Stimulated activated CD4-positive, alpha-beta T cell treated with anti-CD3 and anti-CD28 coated beads, Interleukin-4, amount 100 ng/mL, for 48 hours (primary cell): ENCODE results near the gene FGGY.
"Not testable (repeated sequence)": the region's sequence is repeated elsewhere in the genome, so short reads cannot be mapped to it uniquely, and the experiment has no call there.

Source experiments
- DNase-seq, 2 donors: peaks; one replicate each; pipeline ENCODE4 v3.0.0-alpha.2; 2020; ENCODE audit warnings: low read depth in 2 of 2

Gene FGGY

DNA sequence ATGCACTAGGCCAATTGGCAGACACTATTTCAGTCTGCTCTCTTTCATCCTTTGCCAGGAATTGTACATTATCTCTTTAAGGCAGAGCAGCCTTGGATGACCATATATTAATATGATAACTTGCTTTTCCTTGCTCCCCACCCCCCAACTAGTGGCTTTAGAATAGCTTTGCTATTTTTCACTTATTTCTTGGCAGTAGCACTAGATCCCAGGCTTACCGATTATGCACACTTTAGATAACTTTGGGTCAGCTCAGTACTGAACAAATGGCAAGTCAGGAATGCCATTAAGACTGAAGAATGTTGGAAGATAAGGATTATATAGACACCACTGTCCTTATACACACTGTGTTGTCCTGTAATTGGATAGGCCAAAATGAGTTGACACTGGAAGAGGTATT is 146.4 kb downstream of the FGGY start:
- DNase-seq: no peak

DNA sequence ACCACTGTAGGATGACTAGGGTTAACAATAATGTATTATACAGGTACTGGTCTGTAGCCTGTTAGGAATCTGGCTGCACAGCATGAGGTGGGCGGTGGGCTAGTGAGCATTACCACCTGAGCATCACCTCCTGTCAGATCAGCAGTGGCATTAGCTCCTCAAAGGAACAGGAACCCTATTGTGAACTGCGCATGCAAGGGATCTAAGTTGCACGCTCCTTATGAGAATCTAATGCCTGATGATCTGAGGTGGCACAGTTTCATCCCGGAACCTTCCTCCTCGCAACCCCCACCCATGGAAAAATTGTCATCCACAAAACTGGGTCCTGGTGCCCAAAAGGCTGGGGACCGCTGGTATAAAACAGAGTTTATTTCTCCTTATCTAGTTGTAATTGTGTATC is 147.6 kb downstream of the FGGY start:
- no peak for DNase-seq

DNA sequence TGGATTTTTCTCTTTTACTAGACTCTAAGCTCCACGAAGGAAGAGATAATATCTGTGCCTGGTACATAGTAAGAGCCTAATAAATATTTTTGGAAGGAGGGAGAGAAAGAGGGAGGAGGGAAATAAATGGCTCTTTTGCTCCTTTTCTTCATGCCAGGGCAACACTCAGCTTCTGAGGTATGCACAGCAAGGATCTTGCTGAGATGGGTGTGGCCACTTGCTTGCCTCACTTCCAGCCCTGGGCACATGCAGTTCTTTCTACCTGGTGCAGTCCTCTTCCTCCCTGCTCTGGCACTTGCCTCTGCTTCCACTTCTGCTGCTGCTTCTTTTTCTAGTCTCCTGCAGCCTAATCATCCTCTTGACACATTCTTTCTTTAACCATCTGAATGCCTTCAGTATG is 148.1 kb downstream of the FGGY start:
- no peak for DNase-seq

DNA sequence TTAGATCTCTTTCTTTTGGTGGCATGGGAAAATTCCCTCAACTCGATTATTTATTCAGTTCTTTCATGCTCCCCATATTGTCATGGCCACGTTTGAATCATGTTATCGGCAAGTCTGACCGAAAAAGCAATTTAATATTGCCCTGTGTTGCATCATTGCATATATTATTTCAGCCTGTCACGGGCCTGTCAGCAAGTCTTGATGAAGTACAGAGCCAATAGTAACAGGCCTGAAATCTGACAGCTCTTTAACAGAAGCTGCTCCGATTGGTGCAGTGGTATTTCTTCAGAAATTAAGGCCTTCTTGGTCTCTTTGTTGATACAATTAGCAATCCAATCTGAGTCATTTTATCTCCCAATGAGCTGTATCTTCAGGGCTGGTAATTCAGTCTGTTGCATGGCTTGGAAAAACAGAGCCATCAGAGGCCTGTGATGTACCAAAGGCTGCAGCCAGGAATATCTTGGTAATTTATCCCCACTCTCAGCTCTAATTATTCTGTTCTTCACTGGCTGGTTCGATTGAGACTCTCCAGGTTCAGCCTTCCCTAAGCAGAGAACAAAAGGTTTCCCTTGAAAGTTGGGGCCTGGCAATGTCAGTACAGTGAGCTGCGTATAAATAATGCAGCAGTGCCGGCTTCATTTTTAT is 149.5 kb downstream of the FGGY start:
- DNase-seq: no peak

DNA sequence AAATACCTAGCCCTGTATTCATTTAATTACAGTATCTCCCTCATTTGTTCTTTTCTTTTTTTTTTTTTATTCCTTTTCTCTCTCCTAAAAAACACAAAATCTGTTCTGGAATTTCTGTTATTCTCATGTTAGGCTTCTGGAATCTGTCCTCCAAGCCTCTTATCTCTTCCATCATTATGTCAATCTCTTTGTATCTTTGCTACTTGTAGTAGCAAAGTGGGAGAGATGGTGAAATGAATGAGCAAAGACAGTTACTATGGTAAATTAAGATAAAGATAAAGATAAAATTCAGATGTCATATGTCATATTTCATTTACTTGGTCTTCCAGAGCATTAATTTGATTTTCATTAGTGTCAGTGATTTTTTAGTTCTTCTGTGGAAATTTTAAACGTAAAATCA is 155.1 kb downstream of the FGGY start:
- DNase-seq: no peak

DNA sequence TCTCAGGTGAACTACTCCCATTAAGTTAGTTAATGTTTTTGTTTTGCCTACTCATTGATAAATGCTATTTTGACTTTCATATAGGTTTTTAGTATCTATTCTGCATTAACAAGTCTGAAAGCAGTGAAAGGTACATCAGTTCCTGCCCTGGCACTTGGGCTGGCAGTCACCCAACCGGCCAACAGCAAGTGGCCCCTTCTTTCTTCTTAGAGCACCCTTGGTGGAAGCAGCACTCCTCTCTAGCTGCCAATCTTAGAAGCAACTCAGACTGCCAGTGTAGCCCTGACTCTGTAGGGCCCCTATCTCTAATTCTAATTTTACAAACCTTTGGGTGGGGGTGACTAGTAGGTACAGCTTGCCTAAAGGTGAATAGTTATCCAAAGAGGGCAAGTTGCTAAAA is 155.7 kb downstream of the FGGY start:
- no peak for DNase-seq

DNA sequence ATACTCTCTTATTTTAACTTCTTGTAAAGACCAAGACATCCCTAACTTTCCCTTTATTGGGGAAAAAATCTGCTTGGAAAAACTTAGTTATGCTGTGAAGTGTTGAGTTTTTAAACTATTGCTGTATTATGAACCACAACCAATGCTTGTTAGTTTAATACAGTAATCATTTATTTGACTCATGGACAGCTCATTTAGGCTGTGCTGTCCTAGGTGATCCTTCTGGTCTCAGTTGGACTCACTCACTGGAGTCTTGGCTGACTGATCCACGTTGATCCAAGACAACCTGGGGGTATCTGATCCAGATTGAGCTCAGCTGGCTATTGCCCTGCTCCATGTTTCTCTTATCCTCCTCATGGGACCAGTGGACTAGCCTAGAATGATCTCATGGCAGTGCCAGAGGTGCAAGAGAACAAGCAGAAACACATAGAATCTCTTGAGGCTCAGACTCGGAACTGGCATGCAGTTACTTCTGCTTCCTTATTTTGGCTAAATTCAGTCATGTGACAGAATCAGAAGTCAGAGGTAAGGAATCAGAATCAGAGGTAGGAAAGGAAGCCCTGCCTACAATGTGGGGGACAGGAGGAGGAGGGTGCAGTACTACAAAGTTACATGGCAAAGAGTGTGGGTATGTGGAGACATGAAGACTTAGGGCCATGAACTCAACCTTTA is 156.5 kb downstream of the FGGY start:
- DNase-seq: no peak

DNA sequence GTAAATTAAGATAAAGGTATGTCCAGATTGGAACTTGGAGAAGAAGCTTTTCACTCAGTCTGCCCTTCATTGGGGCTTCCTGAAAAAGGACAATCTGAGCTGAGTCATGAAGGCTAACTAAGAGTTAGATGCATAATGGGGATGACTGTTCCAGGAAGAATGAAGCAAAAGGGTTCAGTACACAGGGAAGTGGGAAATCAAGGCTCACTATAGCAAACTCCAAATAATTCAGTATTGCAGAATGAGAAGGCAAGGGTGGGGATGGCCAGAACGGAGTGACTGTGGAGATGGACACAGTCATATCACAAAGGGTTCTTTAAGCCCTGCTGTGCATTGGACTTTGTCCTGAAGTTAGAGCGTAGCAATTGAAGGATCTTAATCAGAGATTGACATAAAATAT is 158.3 kb downstream of the FGGY start:
- no peak for DNase-seq

DNA sequence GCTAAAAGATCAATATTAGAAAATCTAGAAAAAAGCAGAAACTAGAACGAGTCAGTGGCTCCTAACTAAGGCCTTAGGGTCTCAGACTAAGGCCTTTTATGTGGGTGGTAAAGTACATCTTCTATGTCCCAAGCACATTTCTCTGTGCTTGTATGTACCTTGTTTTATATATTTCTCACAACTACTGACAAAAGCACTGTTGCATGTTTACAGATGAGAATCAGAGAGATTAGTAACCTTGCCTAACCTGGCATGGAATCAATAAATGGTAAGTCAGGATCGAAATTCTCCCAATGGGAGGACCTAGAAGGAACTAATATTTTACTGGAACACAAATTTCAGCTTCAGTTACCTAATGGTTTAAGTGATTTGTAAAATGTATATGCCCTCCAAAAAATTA is 160.9 kb downstream of the FGGY start:
- DNase-seq: no peak

DNA sequence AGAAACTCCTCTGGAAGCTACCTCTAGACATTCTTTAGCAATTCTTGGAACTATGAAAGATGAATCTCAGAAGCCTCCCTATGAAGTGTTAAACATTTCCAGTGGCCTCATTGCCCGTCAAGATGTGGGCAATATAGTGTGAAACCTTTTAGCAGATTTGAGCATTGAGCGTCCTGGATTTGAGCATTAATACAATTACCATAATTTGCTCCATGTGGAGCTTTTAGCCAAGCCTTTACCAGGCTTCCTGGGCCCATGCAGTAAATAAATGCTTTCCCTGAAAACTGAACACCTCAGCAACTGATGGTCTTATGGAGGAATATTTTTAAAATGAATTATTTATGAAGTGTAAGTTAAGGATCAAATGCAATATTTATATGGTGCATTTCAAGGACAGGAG is 162.0 kb downstream of the FGGY start:
- DNase-seq: no peak

DNA sequence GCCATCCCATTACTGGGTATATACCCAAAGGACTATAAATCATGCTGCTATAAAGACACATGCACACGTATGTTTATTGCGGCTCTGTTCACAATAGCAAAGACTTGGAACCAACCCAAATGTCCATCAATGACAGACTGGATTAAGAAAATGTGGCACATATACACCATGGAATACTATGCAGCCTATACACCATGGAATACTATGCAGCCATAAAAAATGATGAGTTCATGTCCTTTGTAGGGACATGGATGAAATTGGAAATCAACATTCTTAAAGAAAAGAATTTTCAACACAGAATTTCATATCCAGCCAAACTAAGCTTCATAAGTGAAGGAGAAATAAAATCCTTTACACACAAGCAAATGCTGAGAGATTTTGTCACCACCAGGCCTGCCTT is 166.0 kb downstream of the FGGY start:
- not testable (repeated sequence) for DNase-seq

DNA sequence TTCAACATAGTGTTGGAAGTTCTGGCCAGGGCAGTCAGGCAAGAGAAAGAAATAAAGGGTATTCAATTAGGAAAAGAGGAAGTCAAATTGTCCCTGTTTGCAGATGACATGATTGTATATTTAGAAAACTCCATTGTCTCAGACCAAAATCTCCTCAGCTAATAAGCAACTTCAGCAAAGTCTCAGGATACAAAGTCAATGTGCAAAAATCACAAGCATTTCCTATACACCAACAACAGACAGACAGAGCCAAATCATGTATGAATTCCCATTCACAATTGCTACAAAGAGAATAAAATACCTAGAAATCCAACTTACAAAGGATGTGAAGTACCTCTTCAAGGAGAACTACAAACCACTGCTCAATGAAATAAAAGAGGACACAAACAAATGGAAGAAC is 168.6 kb downstream of the FGGY start:
- not testable (repeated sequence) for DNase-seq

DNA sequence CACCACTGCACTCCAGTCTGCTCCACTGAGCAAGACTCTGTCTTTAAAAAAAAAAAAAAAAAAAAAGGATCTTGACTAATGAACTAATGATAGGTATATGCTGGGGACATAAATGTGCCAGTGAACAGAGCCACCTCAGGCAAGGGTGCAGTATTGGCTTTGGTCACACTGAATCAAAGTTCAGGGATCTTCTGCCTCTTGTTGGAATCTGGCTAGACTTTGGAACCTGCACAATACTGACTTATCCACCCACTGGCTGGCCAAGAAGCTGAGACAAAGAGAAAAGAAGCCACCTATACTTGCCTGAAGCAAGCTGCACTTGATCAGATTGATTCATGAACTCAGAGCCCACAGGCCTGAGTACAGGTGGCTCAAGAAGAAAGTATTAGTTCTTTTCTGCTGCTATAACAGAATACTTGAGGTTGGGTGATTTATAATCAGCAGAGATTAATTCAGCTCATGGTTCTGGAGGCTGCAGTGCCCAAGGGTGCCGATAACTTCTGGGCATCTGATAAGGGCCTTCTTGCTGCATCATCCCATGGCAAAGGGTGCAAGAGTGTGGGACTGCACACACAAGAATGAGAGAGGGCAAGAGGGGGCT is 172.0 kb downstream of the FGGY start:
- no peak for DNase-seq

DNA sequence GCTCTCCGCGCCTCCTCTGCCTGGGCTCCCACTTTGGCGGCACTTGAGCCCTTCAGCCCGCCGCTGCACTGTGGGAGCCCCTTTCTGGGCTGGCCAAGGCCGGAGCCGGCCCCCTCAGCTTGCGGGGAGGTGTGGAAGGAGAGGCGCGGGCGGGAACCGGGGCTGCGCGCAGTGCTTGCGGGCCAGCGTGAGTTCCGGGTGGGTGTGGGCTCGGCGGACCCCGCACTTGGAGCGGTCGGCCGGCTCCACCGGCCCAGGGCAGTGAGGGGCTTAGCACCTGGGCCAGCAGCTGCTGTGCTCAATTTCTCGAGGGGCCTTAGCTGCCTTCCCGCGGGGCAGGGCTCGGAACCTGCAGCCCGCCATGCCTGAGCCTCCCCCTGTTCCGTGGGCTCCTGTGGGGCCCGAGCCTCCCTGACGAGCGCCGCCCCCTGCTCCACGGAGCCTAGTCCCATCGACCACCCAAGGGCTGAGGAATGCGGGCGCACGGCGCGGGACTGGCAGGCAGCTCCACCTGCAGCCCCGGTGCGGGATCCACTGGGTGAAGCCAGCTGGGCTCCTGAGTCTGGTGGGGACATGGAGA is 175.2 kb downstream of the FGGY start:
- DNase-seq: not testable (repeated sequence)

DNA sequence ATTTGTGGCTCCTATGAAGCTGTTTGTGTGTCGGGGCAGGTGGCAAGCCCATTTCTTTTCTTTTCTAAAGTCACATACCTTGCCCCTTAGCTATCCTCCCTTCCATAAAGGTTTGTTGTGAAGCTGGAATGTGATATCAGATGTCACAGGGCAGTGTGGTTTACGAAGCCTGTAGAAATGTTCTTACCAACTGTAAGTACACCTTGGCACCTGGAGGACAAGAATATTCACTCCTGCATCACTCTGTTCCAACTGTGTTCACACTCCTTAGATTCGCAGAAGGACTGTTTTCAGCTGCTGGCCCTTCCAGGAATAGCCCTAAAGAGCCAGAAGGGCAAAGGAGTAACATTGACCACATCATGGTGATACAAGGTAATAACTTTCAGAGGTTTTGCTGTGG is 176.9 kb downstream of the FGGY start:
- DNase-seq: no peak

DNA sequence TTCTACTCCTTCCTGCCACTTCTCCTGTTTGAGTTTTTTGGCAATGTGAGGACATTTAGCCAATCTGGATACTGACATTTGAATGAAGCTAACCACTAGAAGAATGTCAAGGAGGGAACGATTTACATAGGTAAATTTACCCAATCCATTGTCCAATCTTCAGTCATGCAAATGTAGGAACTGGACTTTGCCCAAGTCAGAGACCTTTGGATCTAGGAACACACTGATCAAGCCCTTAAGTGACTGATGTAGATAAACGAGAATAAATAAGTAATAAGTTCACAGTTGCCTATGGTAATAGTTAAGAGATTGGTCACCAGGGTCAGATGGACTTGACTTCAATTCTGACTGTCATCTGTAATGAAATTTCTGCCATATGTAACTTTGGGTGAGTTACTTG is 177.6 kb downstream of the FGGY start:
- DNase-seq: no peak

DNA sequence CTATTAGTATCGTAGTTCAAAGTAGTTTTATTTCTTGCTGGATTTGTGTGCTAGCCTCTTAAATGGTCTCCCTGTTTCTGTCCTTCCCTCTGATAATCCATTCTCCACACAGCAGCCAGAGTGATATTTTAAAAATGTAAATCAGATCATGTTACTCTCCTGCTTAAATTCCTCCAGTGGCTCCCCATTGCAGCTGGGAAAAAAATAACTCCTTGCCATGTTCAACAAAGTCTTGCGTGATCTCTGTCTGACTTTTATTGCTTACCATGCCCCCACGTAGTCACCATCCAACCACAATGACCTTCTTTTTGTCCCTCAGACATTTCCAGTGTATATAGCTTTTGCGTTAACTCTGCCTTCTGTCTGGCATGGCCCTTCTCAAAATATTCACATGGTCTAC is 178.8 kb downstream of the FGGY start:
- no peak for DNase-seq

DNA sequence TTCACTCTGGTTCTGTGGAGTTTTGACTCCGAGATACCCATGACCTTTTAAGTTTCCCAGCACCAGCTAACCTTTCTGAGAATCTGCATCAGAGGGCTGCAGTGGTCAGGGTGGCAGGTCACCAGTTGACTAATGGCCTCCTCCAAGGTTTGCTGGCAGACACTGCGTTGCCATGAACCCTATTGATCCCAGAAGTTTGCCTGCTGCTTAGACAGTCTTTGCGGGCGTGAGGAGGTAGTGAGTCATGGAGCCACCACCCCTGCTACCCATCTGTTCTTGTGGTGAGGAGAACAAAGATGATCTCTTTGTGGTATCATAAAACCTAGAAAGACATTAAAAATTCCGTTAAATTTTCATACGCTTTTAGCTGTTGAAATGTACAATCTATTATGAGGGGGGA is 180.4 kb downstream of the FGGY start:
- DNase-seq: peak; percentile 24 to 55

DNA sequence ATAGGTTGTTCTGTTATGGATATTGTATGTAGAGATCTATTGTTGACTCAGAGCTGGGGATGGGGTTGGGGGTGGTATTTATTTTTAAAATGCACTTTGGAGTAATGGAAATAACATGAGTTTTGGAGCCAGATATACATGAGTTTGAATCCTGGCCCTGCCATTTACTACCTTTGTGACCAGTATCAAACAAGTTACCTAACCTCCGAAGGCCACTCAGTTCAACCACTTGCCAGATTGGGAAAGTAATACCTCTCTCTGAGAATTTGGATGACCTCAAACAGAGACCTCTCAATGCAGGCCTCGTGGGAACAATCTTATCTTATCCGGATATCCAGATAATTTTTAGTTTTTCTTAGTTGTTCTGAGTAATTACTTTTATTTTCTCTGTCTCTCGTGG is 181.0 kb downstream of the FGGY start:
- DNase-seq: no peak

DNA sequence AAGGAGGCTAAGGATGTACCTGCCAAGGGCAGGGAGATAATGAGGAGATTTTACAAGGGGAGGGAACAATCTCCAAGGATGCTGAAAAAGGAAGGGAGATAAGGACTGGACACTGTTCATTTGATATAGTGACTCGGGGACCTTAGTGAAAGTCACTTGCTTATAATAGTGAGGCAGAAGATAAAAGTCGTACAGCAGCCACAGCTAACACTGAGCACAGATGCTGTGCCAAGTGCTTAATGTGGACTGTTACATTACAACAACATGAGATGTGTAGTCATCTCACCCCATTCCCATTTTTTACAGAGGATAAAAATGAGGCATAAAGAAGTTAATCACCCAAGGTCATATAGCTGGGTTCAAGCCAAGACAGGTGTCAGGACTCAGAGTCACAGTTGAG is 181.9 kb downstream of the FGGY start:
- no peak for DNase-seq

DNA sequence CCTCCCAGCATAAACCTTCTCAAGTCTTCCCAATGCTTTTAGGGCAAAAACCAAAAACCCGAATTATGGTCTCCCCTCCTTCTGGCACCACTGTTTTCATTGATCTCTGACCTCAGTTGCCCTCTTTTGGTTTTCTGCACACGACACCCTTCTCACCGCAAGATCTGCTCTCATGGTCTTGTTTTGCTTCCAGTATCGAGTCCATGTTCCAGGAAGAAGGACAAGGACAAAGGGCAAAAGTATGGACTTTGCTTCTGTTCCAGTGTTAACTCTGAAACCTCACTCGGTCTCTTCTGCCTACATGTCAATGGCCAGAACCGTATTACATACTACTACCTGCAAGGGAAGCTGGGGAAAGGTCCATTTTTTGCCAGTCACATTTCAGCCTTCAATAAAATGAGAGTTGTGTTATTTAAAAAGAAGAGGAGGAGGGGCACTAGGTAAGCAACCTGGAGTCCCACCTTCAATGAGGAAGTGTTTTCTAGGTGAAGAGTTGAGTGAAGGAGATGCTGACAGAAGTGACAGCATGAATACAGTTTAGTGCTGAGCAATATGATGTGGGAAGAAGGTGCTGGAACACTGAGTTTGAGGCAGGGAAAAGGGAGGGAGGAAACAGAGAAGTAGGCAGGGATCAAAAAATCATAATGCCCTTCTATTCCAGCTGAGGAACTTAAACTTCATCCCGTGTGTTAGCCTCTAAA is 183.4 kb downstream of the FGGY start:
- DNase-seq: no peak

DNA sequence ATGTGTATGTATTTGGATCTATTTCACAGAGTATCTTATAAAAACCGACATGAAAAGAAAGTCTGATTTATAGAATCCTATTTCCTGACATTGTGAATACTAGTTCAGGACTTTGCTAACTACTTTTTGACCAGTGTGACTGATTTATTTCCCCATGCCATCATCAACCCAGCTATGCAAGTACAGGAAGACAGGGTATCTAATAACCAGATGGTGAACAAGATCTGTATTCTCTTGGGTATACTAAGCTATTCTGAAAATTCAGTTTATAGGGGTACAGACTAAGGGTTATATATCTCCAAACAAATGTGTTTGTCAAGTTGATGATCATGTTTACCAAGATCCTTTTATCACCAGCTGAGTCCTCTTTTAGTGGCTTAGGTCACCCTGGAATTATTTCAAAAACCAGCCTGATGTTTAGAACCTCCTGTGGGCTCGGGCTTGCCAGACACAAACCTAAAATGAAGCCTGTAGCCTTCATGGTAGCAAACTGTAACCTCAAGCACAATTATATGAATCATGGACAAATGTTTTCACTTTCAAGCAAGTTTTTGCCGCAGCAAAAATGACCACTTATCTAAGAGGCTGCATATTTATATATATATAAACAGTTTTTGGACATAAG is 185.1 kb downstream of the FGGY start:
- no peak for DNase-seq
